ENCODE results near the gene NME8. TPM values are rescaled to one million over a fixed set of nuclear protein-coding genes. Genes with fewer than 3 reads are reported as not detected.

Gene NME8
- total RNA-seq, 1 experiment from 2014 or later = not detected

- Histone ChIP-seq H3K27me3 (ENCODE audit: low read length) (no peaks in the 10 kb centered on the region), H3K9ac (ENCODE audit: low read length) (no peak overlapping the region), H3K36me3 (ENCODE audit: insufficient read depth, low read length) (no peaks in the 10 kb centered on the region), H3K27ac (ENCODE audit: low read length) (no peak overlapping the region), H3K79me2 (ENCODE audit: low read length) (no peaks in the 10 kb centered on the region), H3K9me2 (replicated peaks; ENCODE audit: insufficient read depth, low read length) (no peaks in the 10 kb centered on the region), H3K4me3 (ENCODE audit: low read length) (no peak overlapping the region), H3K4me1 (ENCODE audit: low read length) (no peaks in the 10 kb centered on the region), H4K20me1 (ENCODE audit: insufficient read depth, low read depth, low read length) (no peaks in the 10 kb centered on the region), H3K9me3 (ENCODE audit: low read length) (no peaks in the 10 kb centered on the region), H3K4me2 (ENCODE audit: low read depth, low read length, poor library complexity, severe bottlenecking) (no peak overlapping the region), H2AFZ (ENCODE audit: low read length) (no peak overlapping the region)
- DNase-seq = peak; percentile 64
These were observed 5.1 kb downstream of the NME8 start for GRCh38 chr7:37853468-37853867.

GRCh38 chr7:37882086-37882485 lies 33.7 kb downstream of the NME8 start:
- H3K79me2 ChIP-seq (ENCODE audit: low read length) = no peaks in the 10 kb centered on the region
- no peaks in the 10 kb centered on the region for H3K27me3 ChIP-seq (ENCODE audit: low read length)
- no peak overlapping the region for H3K4me3 ChIP-seq (ENCODE audit: low read length)
- no peaks in the 10 kb centered on the region for H4K20me1 ChIP-seq (ENCODE audit: insufficient read depth, low read depth, low read length)
- no peaks in the 10 kb centered on the region for H3K9me2 ChIP-seq (replicated peaks; ENCODE audit: insufficient read depth, low read length)
- H3K9me3 ChIP-seq (ENCODE audit: low read length) = peaks cover 7% of the 10 kb centered on the region; the same call in 1 of the 2 replicates
- no peak overlapping the region for H3K27ac ChIP-seq (ENCODE audit: low read length)
- no peak overlapping the region for H2AFZ ChIP-seq (ENCODE audit: low read length)
- no peaks in the 10 kb centered on the region for H3K4me1 ChIP-seq (ENCODE audit: low read length)
- H3K4me2 ChIP-seq (ENCODE audit: low read depth, low read length, poor library complexity, severe bottlenecking) = no peak overlapping the region
- DNase-seq = no peak
- no peak overlapping the region for H3K9ac ChIP-seq (ENCODE audit: low read length)
- no peaks in the 10 kb centered on the region for H3K36me3 ChIP-seq (ENCODE audit: insufficient read depth, low read length)

GRCh38 chr7:37893359-37893758 lies 45.0 kb downstream of the NME8 start:
- no peaks in the 10 kb centered on the region for H3K36me3 ChIP-seq (ENCODE audit: insufficient read depth, low read length)
- H3K9me3 ChIP-seq (ENCODE audit: low read length) = no peaks in the 10 kb centered on the region
- DNase-seq = no peak

GRCh38 chr7:37894671-37895070 lies 46.3 kb downstream of the NME8 start:
- H3K27ac ChIP-seq (ENCODE audit: low read length) = no peak overlapping the region

More at GRCh38 chr7:37893359-37893758, 45.0 kb downstream of the NME8 start:
- H3K9ac ChIP-seq (ENCODE audit: low read length) = no peak overlapping the region
- no peak overlapping the region for H2AFZ ChIP-seq (ENCODE audit: low read length)
- no peaks in the 10 kb centered on the region for H3K79me2 ChIP-seq (ENCODE audit: low read length)
- no peaks in the 10 kb centered on the region for H3K9me2 ChIP-seq (replicated peaks; ENCODE audit: insufficient read depth, low read length)
- H3K27me3 ChIP-seq (ENCODE audit: low read length) = no peaks in the 10 kb centered on the region
- H3K4me3 ChIP-seq (ENCODE audit: low read length) = no peak overlapping the region
- no peak overlapping the region for H3K4me2 ChIP-seq (ENCODE audit: low read depth, low read length, poor library complexity, severe bottlenecking)
- no peak overlapping the region for H3K27ac ChIP-seq (ENCODE audit: low read length)
- no peaks in the 10 kb centered on the region for H4K20me1 ChIP-seq (ENCODE audit: insufficient read depth, low read depth, low read length)
- H3K4me1 ChIP-seq (ENCODE audit: low read length) = no peaks in the 10 kb centered on the region

GRCh38 chr7:37899712-37900247 lies 51.4 kb downstream of the NME8 start:
- no peak overlapping the region for H3K4me3 ChIP-seq (ENCODE audit: low read length)
- no peak overlapping the region for H3K27ac ChIP-seq (ENCODE audit: low read length)
- H3K9me2 ChIP-seq (replicated peaks; ENCODE audit: insufficient read depth, low read length) = no peaks in the 10 kb centered on the region
- no peak overlapping the region for H3K9ac ChIP-seq (ENCODE audit: low read length)
- H3K27me3 ChIP-seq (ENCODE audit: low read length) = no peaks in the 10 kb centered on the region
- no peaks in the 10 kb centered on the region for H3K4me1 ChIP-seq (ENCODE audit: low read length)
- H3K9me3 ChIP-seq (ENCODE audit: low read length) = no peaks in the 10 kb centered on the region
- DNase-seq = no peak
- no peaks in the 10 kb centered on the region for H3K79me2 ChIP-seq (ENCODE audit: low read length)
- H3K36me3 ChIP-seq (ENCODE audit: insufficient read depth, low read length) = no peaks in the 10 kb centered on the region
- no peak overlapping the region for H3K4me2 ChIP-seq (ENCODE audit: low read depth, low read length, poor library complexity, severe bottlenecking)
- H4K20me1 ChIP-seq (ENCODE audit: insufficient read depth, low read depth, low read length) = no peaks in the 10 kb centered on the region
- H2AFZ ChIP-seq (ENCODE audit: low read length) = no peak overlapping the region

More at GRCh38 chr7:37894671-37895070, 46.3 kb downstream of the NME8 start:
- DNase-seq = no peak
- H3K9ac ChIP-seq (ENCODE audit: low read length) = no peak overlapping the region
- no peak overlapping the region for H3K4me2 ChIP-seq (ENCODE audit: low read depth, low read length, poor library complexity, severe bottlenecking)
- H4K20me1 ChIP-seq (ENCODE audit: insufficient read depth, low read depth, low read length) = no peaks in the 10 kb centered on the region
- no peaks in the 10 kb centered on the region for H3K9me2 ChIP-seq (replicated peaks; ENCODE audit: insufficient read depth, low read length)
- H3K79me2 ChIP-seq (ENCODE audit: low read length) = no peaks in the 10 kb centered on the region
- no peaks in the 10 kb centered on the region for H3K9me3 ChIP-seq (ENCODE audit: low read length)
- H3K4me1 ChIP-seq (ENCODE audit: low read length) = no peaks in the 10 kb centered on the region
- H3K36me3 ChIP-seq (ENCODE audit: insufficient read depth, low read length) = no peaks in the 10 kb centered on the region
- no peak overlapping the region for H3K4me3 ChIP-seq (ENCODE audit: low read length)
- H3K27me3 ChIP-seq (ENCODE audit: low read length) = no peaks in the 10 kb centered on the region
- H2AFZ ChIP-seq (ENCODE audit: low read length) = no peak overlapping the region

GRCh38 chr7:37901236-37901827 lies 52.9 kb downstream of the NME8 start:
- H3K4me1 ChIP-seq (ENCODE audit: low read length) = no peaks in the 10 kb centered on the region
- no peaks in the 10 kb centered on the region for H3K9me3 ChIP-seq (ENCODE audit: low read length)
- no peak overlapping the region for H3K9ac ChIP-seq (ENCODE audit: low read length)
- DNase-seq = peak; percentile 70
- no peak overlapping the region for H3K4me3 ChIP-seq (ENCODE audit: low read length)
- no peaks in the 10 kb centered on the region for H3K9me2 ChIP-seq (replicated peaks; ENCODE audit: insufficient read depth, low read length)
- no peaks in the 10 kb centered on the region for H3K36me3 ChIP-seq (ENCODE audit: insufficient read depth, low read length)
- H3K4me2 ChIP-seq (ENCODE audit: low read depth, low read length, poor library complexity, severe bottlenecking) = no peak overlapping the region
- no peak overlapping the region for H2AFZ ChIP-seq (ENCODE audit: low read length)
- H3K27me3 ChIP-seq (ENCODE audit: low read length) = no peaks in the 10 kb centered on the region
- H3K27ac ChIP-seq (ENCODE audit: low read length) = no peak overlapping the region
- H3K79me2 ChIP-seq (ENCODE audit: low read length) = no peaks in the 10 kb centered on the region
- H4K20me1 ChIP-seq (ENCODE audit: insufficient read depth, low read depth, low read length) = no peaks in the 10 kb centered on the region

GRCh38 chr7:37901890-37902524 lies 53.6 kb downstream of the NME8 start:
- Histone ChIP-seq H3K79me2 (ENCODE audit: low read length) (no peaks in the 10 kb centered on the region), H3K36me3 (ENCODE audit: insufficient read depth, low read length) (no peaks in the 10 kb centered on the region), H3K9me2 (replicated peaks; ENCODE audit: insufficient read depth, low read length) (no peaks in the 10 kb centered on the region), H2AFZ (ENCODE audit: low read length) (no peak overlapping the region), H3K9ac (ENCODE audit: low read length) (no peak overlapping the region), H3K9me3 (ENCODE audit: low read length) (no peaks in the 10 kb centered on the region), H3K4me1 (ENCODE audit: low read length) (no peaks in the 10 kb centered on the region), H3K27me3 (ENCODE audit: low read length) (no peaks in the 10 kb centered on the region), H3K4me2 (ENCODE audit: low read depth, low read length, poor library complexity, severe bottlenecking) (no peak overlapping the region), H3K27ac (ENCODE audit: low read length) (no peak overlapping the region), H4K20me1 (ENCODE audit: insufficient read depth, low read depth, low read length) (no peaks in the 10 kb centered on the region), H3K4me3 (ENCODE audit: low read length) (no peak overlapping the region)
- DNase-seq = no peak

GRCh38 chr7:37908221-37908788 lies 59.9 kb downstream of the NME8 start:
- Histone ChIP-seq H3K27me3 (ENCODE audit: low read length) (no peaks in the 10 kb centered on the region), H3K9ac (ENCODE audit: low read length) (no peak overlapping the region), H3K27ac (ENCODE audit: low read length) (no peak overlapping the region), H3K4me3 (ENCODE audit: low read length) (no peak overlapping the region), H3K4me2 (ENCODE audit: low read depth, low read length, poor library complexity, severe bottlenecking) (no peak overlapping the region), H2AFZ (ENCODE audit: low read length) (no peak overlapping the region), H3K4me1 (ENCODE audit: low read length) (no peaks in the 10 kb centered on the region), H3K79me2 (ENCODE audit: low read length) (no peaks in the 10 kb centered on the region), H3K9me2 (replicated peaks; ENCODE audit: insufficient read depth, low read length) (no peaks in the 10 kb centered on the region), H4K20me1 (ENCODE audit: insufficient read depth, low read depth, low read length) (no peaks in the 10 kb centered on the region), H3K36me3 (ENCODE audit: insufficient read depth, low read length) (no peaks in the 10 kb centered on the region), H3K9me3 (ENCODE audit: low read length) (no peaks in the 10 kb centered on the region)
- no peak for DNase-seq

Measured in Karpas-422 (cell line).